Pancreas (tissue), 10 donors: ENCODE measurements around the gene POU6F1. TPM values are rescaled to one million over a fixed set of nuclear protein-coding genes. Genes with fewer than 3 reads are reported as not detected.
"Not testable (repeated sequence)": the region's sequence is repeated elsewhere in the genome, so short reads cannot be mapped to it uniquely, and the experiment has no call there.

Experiments
- ATAC-seq, 4 donors: fragments of 200-7000 bp; cut with Tn5 transposase; one replicate each; pipeline versions ENCODE4 v1.8.0 to v1.9.1; 2020; ENCODE audit warnings: mild to moderate bottlenecking in 4 of 4, moderate library complexity in 4 of 4
- DNase-seq, 6 donors: peaks; one replicate each; pipeline ENCODE4 v3.0.0-alpha.2; 2020
- FAIRE-seq: peaks from 2 replicates; lab custom pipeline; 2012; peaks lifted over from hg19 to GRCh38; lab: Jason Lieb, UNC
- H3K27ac ChIP-seq, 4 donors: fragments of 200-600 bp; sonication (generic); 1 replicate in 3 of 4; 2 replicates in 1 of 4; pipeline versions ENCODE4 v1.5.0 to v1.8.0; 2020
- H3K27me3 ChIP-seq, 4 donors: fragments of 200-600 bp; one replicate each; pipeline ENCODE4 v1.8.0; 2021
- H3K36me3 ChIP-seq, 3 donors: fragments of 200-600 bp; sonication (generic) in 1 of 3; one replicate each; pipeline versions ENCODE4 v1.5.0 to v1.8.0; 2020 to 2021
- H3K4me1 ChIP-seq, 3 donors: fragments of 200-600 bp; one replicate each; pipeline ENCODE4 v1.8.0; 2021
- H3K4me3 ChIP-seq, 4 donors: fragments of 200-600 bp; sonication (generic) in 2 of 4; one replicate each; pipeline versions ENCODE4 v1.5.0 to v1.8.0; 2020 to 2021
- H3K9me3 ChIP-seq, 4 donors: fragments of 200-600 bp; one replicate each; pipeline ENCODE4 v1.8.0; 2021
- CTCF ChIP-seq, 4 donors: fragments of 200-600 bp; sonication (generic) in 3 of 4; IDR thresholded peaks; one replicate each; pipeline versions ENCODE4 v1.5.0 to v1.8.0; 2021; ENCODE audit warnings: antibody characterized with exemption in 4 of 4
- WGBS, 2 donors: extraction: QIAGEN DNeasy Blood & Tissue Kit; methylation state at CpG; one replicate each; pipeline ENCODE4 v1.1.7; 2013; 5-methylcytosine and 5-hydroxymethylcytosine counted together
- intact Hi-C, 3 donors: fragments of 100-400 bp; cut with DNase I; formaldehyde crosslinking; loops; one replicate each; pipeline versions ENCODE4 v1.11.1 to v1.14.2; 2022
- polyA plus RNA-seq, 2 donors: library from polyadenylated mRNA; stranded (reverse); fragments of 200-250 nt; gene quantifications; one replicate each; pipeline ENCODE4 v1.2.3, GENCODE V29; 2013
- total RNA-seq, 6 donors: library from RNA; stranded (reverse); fragmentation: NEBNext Ultra II Directional in 4 of 6; extraction: Animal tissue kit (Norgen Biotek cat#: 25700) in 4 of 6; gene quantifications; one replicate each; pipeline versions ENCODE4 v1.2.1 to v1.2.4, GENCODE V29; 2021 to 2023
- donor health status: healthy with polysubstance abuse.
- donor health status: DM: no; HTN: no; CAD: no; lungs with moderate emphysema.
- donor health status: DM: no; HTN: no; CAD: no.
- donor health status: control.
- donor health status: control.
- donor health status: Bipolar disorder and iron deficiency.
- donor health status: DM: yes; HTN: yes; CAD: no.
- donor health status: DM: no; HTN: no; CAD: no.
- donor health status: DM: no; HTN: no; CAD: no.
- donor health status: DM: yes; HTN: yes; CAD: no.

Gene POU6F1
- total and polyA plus RNA-seq, 8 donors, result 4.8 to 12.9 (median 7.3) TPM

- Histone ChIP-seq H3K9me3 (no peaks in the 10 kb centered on the region), H3K27ac (no peak overlapping the region), H3K4me3 (no peak overlapping the region), H3K4me1 (no peaks in the 10 kb centered on the region), H3K36me3 (no peaks in the 10 kb centered on the region), H3K27me3 (no peaks in the 10 kb centered on the region)
- intact Hi-C loops, result no loop called here
- 80 to 96% methylated on average over 2 of the region's 2 CpGs for WGBS, 2 donors
- DNase-seq (no peak), ATAC-seq (no peak), FAIRE-seq (no peak)
- no peak for TF ChIP-seq CTCF (IDR thresholded peaks at IDR 0.05)
Measured at GRCh38 chr12:51225771-51226170, 7.9 kb upstream of the POU6F1 start.

GRCh38 chr12:51225234-51225633, 7.4 kb upstream of the POU6F1 start:
- Histone ChIP-seq H3K27me3 (no peaks in the 10 kb centered on the region), H3K4me1 (no peaks in the 10 kb centered on the region), H3K4me3 (no peak overlapping the region), H3K27ac (no peak overlapping the region), H3K36me3 (no peaks in the 10 kb centered on the region), H3K9me3 (no peaks in the 10 kb centered on the region)
- FAIRE-seq (no peak), DNase-seq (no peak), ATAC-seq (no peak)
- intact Hi-C loops, result no loop called here
- TF ChIP-seq CTCF (IDR thresholded peaks at IDR 0.05), result no peak
- 92 to 94% methylated on average over 4 of the region's 4 CpGs for WGBS, 2 donors

- TF ChIP-seq CTCF (IDR thresholded peaks at IDR 0.05), result no peak
- FAIRE-seq, result no peak
- peaks cover 0 to under 1% (median 0%) of the 10 kb centered on the region in 3 donors for H3K4me1 ChIP-seq
- no peak overlapping the region for H3K4me3 ChIP-seq
- 85% methylated on average over 3 of the region's 3 CpGs for WGBS, 2 donors
- no peaks in the 10 kb centered on the region for H3K27me3 ChIP-seq
- H3K36me3 ChIP-seq, result no peaks in the 10 kb centered on the region
- no peak overlapping the region for H3K27ac ChIP-seq
- H3K9me3 ChIP-seq, result no peaks in the 10 kb centered on the region
- intact Hi-C loops, result no loop called here
- no peak for DNase-seq
- ATAC-seq, result no peak
Measured at GRCh38 chr12:51224625-51225024, 6.8 kb upstream of the POU6F1 start.

- ATAC-seq (no peak), DNase-seq (peak in 1 of 6 donors; percentile 36), FAIRE-seq (no peak)
- Histone ChIP-seq H3K36me3 (no peaks in the 10 kb centered on the region), H3K9me3 (no peaks in the 10 kb centered on the region), H3K27ac (no peak overlapping the region), H3K27me3 (no peaks in the 10 kb centered on the region), H3K4me3 (peak overlapping the region in 1 of 4 donors; percentile 9), H3K4me1 (peaks cover 0 to 13% (median 8%) of the 10 kb centered on the region in 3 donors)
- no peak for TF ChIP-seq CTCF (IDR thresholded peaks at IDR 0.05)
- WGBS, 2 donors, result 18 to 25% methylated on average over 7 of the region's 7 CpGs
- intact Hi-C loops, result no loop called here
Measured at GRCh38 chr12:51222461-51222860, 4.6 kb upstream of the POU6F1 start.

- 67 to 75% methylated on average over 12 of the region's 12 CpGs for WGBS, 2 donors
Measured at GRCh38 chr12:51219857-51220256, 2.0 kb upstream of the POU6F1 start.

More at GRCh38 chr12:51219857-51220256, 2.0 kb upstream of the POU6F1 start:
- H3K27me3 ChIP-seq, H3K36me3 ChIP-seq, H3K27ac ChIP-seq, FAIRE-seq, H3K9me3 ChIP-seq, intact Hi-C loops, DNase-seq, ATAC-seq: not testable (repeated sequence)
- Histone ChIP-seq H3K4me1 (peaks cover 0 to 13% (median 8%) of the 10 kb centered on the region in 3 donors), H3K4me3 (peak overlapping the region in 2 of 4 donors; percentile 79 to 80)
